A673 (cell line): ENCODE measurements around the gene CPT1A. TPM values are rescaled to one million over a fixed set of nuclear protein-coding genes. Genes with fewer than 3 reads are reported as not detected.

ENCODE experiments used
- BruUV-seq: library from RNA; stranded (reverse); fragments of 400-500 nt; replicated peaks from 2 replicates; lab custom pipeline; 2021; lab: Mats Ljungman, UMichigan
- CTCF ChIA-PET: fragments of 300-600 bp; sonication (Branson Sonifier 250); formaldehyde crosslinking; loops from one replicate; lab custom pipeline; 2022; ENCODE audit warnings: antibody characterized with exemption; lab: Charles Lee
- POLR2A ChIA-PET: fragments of 300-600 bp; sonication (Branson Sonifier 250); formaldehyde crosslinking; loops from one replicate; lab custom pipeline; 2022; ENCODE audit warnings: antibody characterized with exemption; ENCODE audit not compliant: low non-redundant PET; lab: Charles Lee
- DNase-seq: peaks from one replicate; pipeline ENCODE4 v3.0.0-alpha.2; 2015; ENCODE audit warnings: low spot score
- H3K27ac ChIP-seq: fragments of 200-600 bp; sonication (generic); 2 replicates; pipeline ENCODE4 v1.5.1; 2016; ENCODE audit warnings: mixed run types, low read depth, mild to moderate bottlenecking, mixed read lengths, antibody characterized with exemption, low read length; ENCODE audit not compliant: poor library complexity, severe bottlenecking
- H3K27me3 ChIP-seq: fragments of 200-600 bp; sonication (generic); replicated peaks from 2 replicates; pipeline ENCODE4 v1.6.1; 2017; ENCODE audit warnings: mixed run types, low read depth, mild to moderate bottlenecking, mixed read lengths, antibody characterized with exemption, low read length; ENCODE audit not compliant: insufficient read depth, poor library complexity
- H3K36me3 ChIP-seq: fragments of 200-600 bp; sonication (generic); 2 replicates; pipeline ENCODE4 v1.6.1; 2016; ENCODE audit warnings: mixed run types, mild to moderate bottlenecking, mixed read lengths, antibody characterized with exemption, low read length; ENCODE audit not compliant: insufficient read depth, poor library complexity, severe bottlenecking
- H3K4me1 ChIP-seq: fragments of 200-600 bp; sonication (generic); 2 replicates; pipeline ENCODE4 v1.6.1; 2017; ENCODE audit warnings: mixed run types, mild to moderate bottlenecking, mixed read lengths, antibody characterized with exemption, low read length; ENCODE audit not compliant: insufficient read depth, poor library complexity, severe bottlenecking
- H3K4me3 ChIP-seq: fragments of 200-600 bp; sonication (generic); 2 replicates; pipeline ENCODE4 v1.5.1; 2016; ENCODE audit warnings: low read depth, mixed run types, mild to moderate bottlenecking, mixed read lengths, low read length; ENCODE audit not compliant: poor library complexity, severe bottlenecking
- H3K9me3 ChIP-seq: fragments of 200-600 bp; sonication (generic); 2 replicates; pipeline ENCODE4 v1.6.1; 2016; ENCODE audit warnings: mixed run types, low read depth, mild to moderate bottlenecking, mixed read lengths, antibody characterized with exemption, low read length; ENCODE audit not compliant: poor library complexity, severe bottlenecking
- EZH2 ChIP-seq: fragments of 200-600 bp; sonication (generic); IDR thresholded peaks from 2 replicates; pipeline ENCODE4 v1.6.1; 2017; ENCODE audit warnings: borderline replicate concordance, low read depth, mild to moderate bottlenecking, mixed read lengths, antibody characterized with exemption, low read length; ENCODE audit not compliant: poor library complexity, severe bottlenecking
- intact Hi-C: fragments of 100-400 bp; cut with micrococcal nuclease; formaldehyde crosslinking; loops from one replicate; pipeline ENCODE4 v1.10.0; 2022; ENCODE audit not compliant: unreplicated experiment
- total RNA-seq: library from RNA; stranded (reverse); gene quantifications from 2 replicates; pipeline ENCODE4 v1.2.3, GENCODE V29; 2021
- TF ChIP-seq, protein P1 (sequence below): fragments of 300-800, 200-600 bp; sonication (generic); conservative IDR thresholded peaks from 2 replicates; pipeline ENCODE4 v1.5.1; 2017; ENCODE audit warnings: low read depth, mild to moderate bottlenecking, antibody characterized with exemption, low read length, moderate library complexity, mixed read lengths

Gene CPT1A
- total RNA-seq, 1 experiment from 2014 or later, result 15.5 TPM

DNA sequence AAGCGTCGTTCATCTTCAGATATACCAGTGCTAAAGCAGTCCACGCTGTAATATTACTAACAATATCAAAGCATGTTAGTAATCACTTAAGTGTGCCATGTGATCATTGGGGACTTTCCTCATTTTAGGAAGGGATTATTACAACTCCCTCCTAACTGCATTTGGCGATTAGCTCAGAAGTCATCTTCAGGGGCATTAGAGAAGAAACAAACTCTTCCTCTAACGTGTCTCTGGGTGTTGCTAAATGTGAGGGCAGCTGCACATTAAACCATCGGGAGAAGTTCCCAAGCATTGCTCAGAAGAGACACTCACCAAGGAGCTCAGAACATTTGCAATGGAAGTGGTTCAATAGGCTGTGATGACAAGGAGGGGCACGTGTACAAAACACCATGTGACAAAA is 107.6 kb downstream of the CPT1A start:
- no peaks in the 10 kb centered on the region for H3K27me3 ChIP-seq
- no peak overlapping the region for H3K27ac ChIP-seq
- no peak overlapping the region for H3K4me3 ChIP-seq
- H3K4me1 ChIP-seq, result no peaks in the 10 kb centered on the region
- no peaks in the 10 kb centered on the region for H3K9me3 ChIP-seq
- POLR2A ChIA-PET, result interaction anchor here (0.6 kb wide), 1 partner anchor 118 kb away, joined by 3 read pairs; no protein-coding TSS in a partner anchor
- TF ChIP-seq, protein P1, sequence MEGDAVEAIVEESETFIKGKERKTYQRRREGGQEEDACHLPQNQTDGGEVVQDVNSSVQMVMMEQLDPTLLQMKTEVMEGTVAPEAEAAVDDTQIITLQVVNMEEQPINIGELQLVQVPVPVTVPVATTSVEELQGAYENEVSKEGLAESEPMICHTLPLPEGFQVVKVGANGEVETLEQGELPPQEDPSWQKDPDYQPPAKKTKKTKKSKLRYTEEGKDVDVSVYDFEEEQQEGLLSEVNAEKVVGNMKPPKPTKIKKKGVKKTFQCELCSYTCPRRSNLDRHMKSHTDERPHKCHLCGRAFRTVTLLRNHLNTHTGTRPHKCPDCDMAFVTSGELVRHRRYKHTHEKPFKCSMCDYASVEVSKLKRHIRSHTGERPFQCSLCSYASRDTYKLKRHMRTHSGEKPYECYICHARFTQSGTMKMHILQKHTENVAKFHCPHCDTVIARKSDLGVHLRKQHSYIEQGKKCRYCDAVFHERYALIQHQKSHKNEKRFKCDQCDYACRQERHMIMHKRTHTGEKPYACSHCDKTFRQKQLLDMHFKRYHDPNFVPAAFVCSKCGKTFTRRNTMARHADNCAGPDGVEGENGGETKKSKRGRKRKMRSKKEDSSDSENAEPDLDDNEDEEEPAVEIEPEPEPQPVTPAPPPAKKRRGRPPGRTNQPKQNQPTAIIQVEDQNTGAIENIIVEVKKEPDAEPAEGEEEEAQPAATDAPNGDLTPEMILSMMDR, result no peak
- no peak for TF ChIP-seq EZH2
- CTCF ChIA-PET, result no interaction called here
- BruUV-seq, result no TSS peak
- intact Hi-C loops, result no loop called here
- no peak for DNase-seq
- no peaks in the 10 kb centered on the region for H3K36me3 ChIP-seq

DNA sequence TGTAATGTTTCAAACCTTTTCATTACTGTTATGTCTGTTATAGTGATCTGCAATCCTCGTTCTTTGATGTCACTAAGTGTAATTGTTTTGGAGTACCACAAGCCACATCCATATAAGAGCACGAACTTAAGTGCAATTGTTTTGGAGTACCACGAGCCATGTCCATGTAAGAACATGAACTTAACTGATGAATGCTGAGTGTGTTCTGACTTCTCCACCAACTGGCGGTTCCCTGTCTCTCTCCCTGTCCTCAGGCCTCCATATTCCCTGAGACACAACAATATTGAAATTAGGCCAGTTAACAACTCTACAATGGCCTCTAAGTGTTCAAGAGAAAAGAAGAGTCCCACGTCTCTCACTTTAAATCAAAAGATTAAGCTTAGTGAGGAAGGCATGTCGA is 113.9 kb downstream of the CPT1A start:
- ChIA-PET POLR2A (no interaction called here), CTCF (no interaction called here)
- no peak overlapping the region for H3K27ac ChIP-seq
- H3K27me3 ChIP-seq, result peaks cover 9% of the 10 kb centered on the region
- DNase-seq, result no peak
- no peak for TF ChIP-seq EZH2
- TF ChIP-seq, protein P1, result no peak
- H3K4me1 ChIP-seq, result no peaks in the 10 kb centered on the region
- intact Hi-C loops, result no loop called here
- no peak overlapping the region for H3K4me3 ChIP-seq
- no peaks in the 10 kb centered on the region for H3K9me3 ChIP-seq
- no TSS peak for BruUV-seq
- no peaks in the 10 kb centered on the region for H3K36me3 ChIP-seq

DNA sequence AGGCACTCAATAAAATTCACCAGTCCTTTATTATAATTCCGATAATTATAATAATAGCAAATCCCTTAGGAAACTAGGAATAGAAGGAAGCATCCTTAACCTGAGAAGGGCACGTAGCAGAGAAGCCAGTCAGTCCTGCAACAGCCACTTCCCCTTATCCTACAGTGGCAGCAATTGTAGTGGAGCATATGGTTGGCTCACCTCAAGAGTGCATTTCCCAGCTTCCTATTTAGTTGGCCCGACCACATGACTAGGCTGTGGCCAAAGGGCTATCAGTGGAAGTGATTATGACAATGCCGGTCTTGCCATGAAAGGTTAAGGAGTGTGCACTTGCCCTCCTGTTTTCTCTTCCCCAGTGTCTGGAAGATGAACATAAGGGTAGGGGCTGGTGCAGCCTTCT is 117.4 kb downstream of the CPT1A start:
- TF ChIP-seq, protein P1, result no peak
- no peak for TF ChIP-seq EZH2
- CTCF ChIA-PET, result no interaction called here
- H3K9me3 ChIP-seq, result no peaks in the 10 kb centered on the region
- intact Hi-C loops, result no loop called here
- no TSS peak for BruUV-seq
- DNase-seq, result no peak
- no peak overlapping the region for H3K4me3 ChIP-seq
- POLR2A ChIA-PET, result no interaction called here
- no peaks in the 10 kb centered on the region for H3K4me1 ChIP-seq
- no peak overlapping the region for H3K27ac ChIP-seq
- peaks cover 9% of the 10 kb centered on the region for H3K27me3 ChIP-seq
- no peaks in the 10 kb centered on the region for H3K36me3 ChIP-seq
